ENCODE data around the gene KCTD17. TPM values are rescaled to one million over a fixed set of nuclear protein-coding genes. Genes with fewer than 3 reads are reported as not detected.

The KCTD17 gene
- 22.1 and 30.0 TPM in 2 replicates for total RNA-seq

GRCh38 chr22:37051391-37052385, at the start of gene KCTD17:
KCTD17 (plus strand) TSS chr22:37051742; CDS start chr22:37051761, 19 bp downstream.

GRCh38 chr22:37019309-37020191, 32.0 kb upstream of the KCTD17 start, which contains the start of the genes MPST and TST:
MPST (plus strand) TSS chr22:37019742; CDS start chr22:37019837, 95 bp downstream.
TST (minus strand) TSS chr22:37019447; CDS start chr22:37018732, 715 bp downstream.

GRCh38 chr22:37109242-37109917, 57.8 kb downstream of the KCTD17 start, which contains the start of gene TMPRSS6:
TMPRSS6 (minus strand) TSS chr22:37109713; CDS start chr22:37103417, 6,296 bp downstream.

Other genes starting within 250 kb of the KCTD17 start
- gene PVALB, start 234.7 kb upstream of the KCTD17 start, total RNA-seq = not detected in 2 replicates
- not detected in 2 replicates for gene NCF4, start 190.7 kb upstream of the KCTD17 start, total RNA-seq
- gene CSF2RB, start 138.1 kb upstream of the KCTD17 start, total RNA-seq = 0.81 and 1.5 TPM in 2 replicates
- 18.0 and 21.0 TPM in 2 replicates for gene TST, start 32.3 kb upstream of the KCTD17 start, total RNA-seq
- 37.8 and 38.7 TPM in 2 replicates for gene MPST, start 32.0 kb upstream of the KCTD17 start, total RNA-seq
- not detected in 2 replicates for gene TMPRSS6, start 58.0 kb downstream of the KCTD17 start, total RNA-seq
- under 0.01 and 0.19 TPM in 2 replicates for gene IL2RB, start 98.2 kb downstream of the KCTD17 start, total RNA-seq
- gene C1QTNF6, start 136.5 kb downstream of the KCTD17 start, total RNA-seq = 4.6 and 5.7 TPM in 2 replicates
- not detected in 2 replicates for gene SSTR3, start 160.7 kb downstream of the KCTD17 start, total RNA-seq
- gene RAC2, start 192.5 kb downstream of the KCTD17 start, total RNA-seq = 3.0 and 4.4 TPM in 2 replicates
- 0.06 and 0.40 TPM in 2 replicates for gene CYTH4, start 230.8 kb downstream of the KCTD17 start, total RNA-seq